HG03520 (cell line): ENCODE measurements around the gene CELF3.
"Not testable (repeated sequence)": the region's sequence is repeated elsewhere in the genome, so short reads cannot be mapped to it uniquely, and the experiment has no call there.

Experiments used
- ATAC-seq: cut with Tn5 transposase; IDR thresholded peaks from one replicate; pipeline ENCODE4 v1.9.1; 2021; ENCODE audit warnings: mild to moderate bottlenecking, moderate library complexity; ENCODE audit not compliant: unreplicated experiment

Gene CELF3

DNA sequence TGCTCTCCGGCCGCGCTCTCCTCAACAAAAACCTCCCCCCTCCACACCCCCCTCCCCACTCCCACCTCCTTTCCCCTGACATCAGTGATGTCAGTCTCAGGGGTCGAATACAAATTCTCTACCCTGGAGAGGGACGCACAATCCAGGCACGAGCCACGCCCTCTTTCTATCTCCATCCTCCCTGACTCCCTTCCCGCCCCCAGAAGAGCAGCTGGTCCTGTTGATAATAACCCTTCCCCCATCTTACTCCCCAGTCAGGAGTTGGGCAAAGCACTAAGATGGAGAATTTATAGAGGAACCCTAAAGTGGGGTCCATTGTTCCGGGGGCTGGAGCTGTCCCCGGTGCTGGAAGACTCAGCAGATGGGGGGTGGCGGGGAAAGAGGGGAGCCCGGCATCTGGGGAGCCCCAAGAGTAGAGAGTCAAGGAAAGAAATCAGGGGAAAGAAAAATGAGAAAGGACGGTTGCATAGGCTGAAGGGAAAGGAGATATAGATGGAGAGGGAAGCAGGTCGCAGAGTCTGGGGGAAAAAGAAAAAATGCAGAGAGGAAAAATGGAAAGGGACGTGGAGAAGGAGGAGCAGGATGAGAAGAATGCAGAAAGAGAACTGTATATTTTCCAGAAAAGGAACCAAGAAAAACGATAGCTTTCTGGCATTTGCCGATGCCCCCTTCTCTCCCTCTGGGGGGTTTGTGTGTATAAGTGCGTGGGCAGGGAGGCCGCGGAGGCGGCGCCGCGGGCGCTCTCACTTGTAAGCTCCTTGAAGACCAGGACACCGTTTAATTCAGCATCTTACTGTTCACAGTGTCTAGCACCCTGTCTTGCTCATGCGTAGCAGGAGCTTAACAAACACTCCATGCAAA is at the start of gene CELF3:
TSS of gene CELF3 (minus strand) at position 33 of the 861 bp plus-strand sequence. CDS start 783 bp downstream, outside the sequence.
- no peak for ATAC-seq

- ATAC-seq = no peak
Measured at GRCh38 chr1:151763990-151764389, 47.4 kb upstream of the CELF3 start.

GRCh38 chr1:151762941-151763921 is 46.6 kb upstream of the CELF3 start, which contains the start of gene MRPL9:
MRPL9 (minus strand) TSS chr1:151763496; CDS start chr1:151763479, 17 bp downstream.
- peak; percentile 88 for ATAC-seq

GRCh38 chr1:151760597-151761385 is 44.2 kb upstream of the CELF3 start:
- ATAC-seq = no peak

GRCh38 chr1:151759241-151759640 is 42.6 kb upstream of the CELF3 start:
- no peak for ATAC-seq

DNA sequence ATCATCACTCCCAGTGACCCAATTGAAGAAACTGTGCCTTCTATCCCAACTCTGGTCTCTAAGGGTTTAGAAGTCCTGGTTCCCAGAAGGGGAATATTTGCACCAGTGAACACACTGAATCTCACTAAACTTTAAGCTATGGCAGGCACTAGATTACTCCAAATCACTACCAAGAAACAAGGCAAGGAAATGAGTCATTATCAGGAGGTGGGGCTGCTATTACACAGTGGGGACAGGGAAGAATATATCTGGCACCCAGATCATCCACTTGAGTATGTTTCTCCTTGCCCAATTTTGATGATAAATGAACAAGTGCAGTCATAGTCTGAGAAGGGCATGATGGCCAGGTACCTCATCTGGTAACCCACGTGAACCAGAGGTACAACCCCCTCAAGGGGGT is 39.7 kb upstream of the CELF3 start:
- no peak for ATAC-seq

GRCh38 chr1:151741516-151741915 is 24.9 kb upstream of the CELF3 start:
- ATAC-seq = no peak

DNA sequence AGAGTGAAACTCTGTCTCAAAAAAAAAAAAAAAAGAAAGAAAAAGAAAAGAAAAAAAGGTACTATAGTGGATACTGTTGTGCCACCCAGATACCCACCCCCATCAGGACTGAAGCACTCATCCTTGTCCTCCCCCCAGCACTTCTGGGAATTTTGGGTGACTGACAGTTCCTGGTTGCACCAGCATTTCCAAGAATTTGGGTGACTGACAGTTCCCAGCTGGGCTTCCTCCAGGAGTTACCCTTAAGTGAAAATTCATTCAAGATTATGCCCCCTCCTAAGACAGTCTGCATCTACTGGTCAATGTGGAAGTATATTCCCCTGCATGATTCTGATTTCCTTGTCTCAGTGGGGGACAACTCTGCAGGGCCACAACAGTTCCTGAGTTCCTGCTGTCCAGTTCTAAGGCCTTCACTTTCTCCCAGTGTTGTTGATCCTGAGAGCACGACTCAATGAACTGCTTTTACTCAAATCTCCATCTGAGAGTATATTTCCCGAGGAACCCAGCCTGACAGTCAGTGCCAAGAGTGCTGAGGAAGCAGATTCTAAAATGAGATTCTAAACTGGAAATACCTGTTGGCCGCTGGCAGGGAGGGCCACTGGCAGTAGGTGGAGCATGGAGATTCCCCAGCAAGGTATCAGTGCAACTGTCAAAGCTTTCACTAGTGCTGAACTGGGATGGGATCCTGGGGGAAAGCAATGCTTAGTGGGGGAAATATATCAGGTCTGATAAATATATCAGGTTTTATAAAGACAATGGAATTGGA is 23.2 kb upstream of the CELF3 start:
- ATAC-seq = no peak

DNA sequence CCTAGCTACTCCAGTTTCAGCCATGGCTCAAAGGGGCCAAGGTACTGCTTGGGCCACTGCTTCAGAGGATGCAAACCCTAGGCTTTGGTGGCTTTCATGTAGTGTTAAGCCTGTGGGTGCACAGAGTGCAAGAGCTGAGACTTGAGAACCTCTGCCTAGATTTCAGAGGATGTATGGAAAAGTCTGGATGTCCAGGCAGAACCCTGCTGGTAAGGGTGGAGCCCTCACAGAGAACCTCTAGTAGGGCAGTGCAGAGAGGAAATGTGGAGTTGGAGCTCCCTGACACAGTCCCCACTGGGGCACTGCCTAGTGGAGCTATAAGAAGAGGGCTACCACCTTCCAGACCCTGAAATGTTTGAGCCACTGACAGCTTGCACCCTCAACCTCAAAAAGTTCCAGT is 20.9 kb upstream of the CELF3 start:
- ATAC-seq = no peak

- ATAC-seq = no peak
Measured at GRCh38 chr1:151737026-151737425, 20.4 kb upstream of the CELF3 start.

GRCh38 chr1:151733995-151734394 is 17.4 kb upstream of the CELF3 start:
- ATAC-seq = not testable (repeated sequence)

- ATAC-seq = no peak
Measured at GRCh38 chr1:151733126-151733525, 16.5 kb upstream of the CELF3 start.

DNA sequence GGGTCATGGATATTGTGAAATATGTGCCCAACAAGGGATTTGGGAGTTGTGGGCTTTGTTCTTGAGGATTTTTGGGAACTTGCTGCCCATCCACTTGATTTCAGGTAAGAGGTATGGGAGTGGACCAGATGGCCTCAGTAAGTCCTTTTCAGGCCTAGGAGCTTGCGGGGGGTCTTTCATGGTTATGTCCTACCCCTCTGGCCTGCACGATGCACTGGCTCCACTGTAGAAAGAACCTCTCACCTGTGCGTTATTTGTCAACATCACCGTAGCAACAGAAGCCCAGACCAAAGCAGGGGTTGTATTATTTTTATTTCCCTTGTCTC is 13.3 kb upstream of the CELF3 start:
- no peak for ATAC-seq

DNA sequence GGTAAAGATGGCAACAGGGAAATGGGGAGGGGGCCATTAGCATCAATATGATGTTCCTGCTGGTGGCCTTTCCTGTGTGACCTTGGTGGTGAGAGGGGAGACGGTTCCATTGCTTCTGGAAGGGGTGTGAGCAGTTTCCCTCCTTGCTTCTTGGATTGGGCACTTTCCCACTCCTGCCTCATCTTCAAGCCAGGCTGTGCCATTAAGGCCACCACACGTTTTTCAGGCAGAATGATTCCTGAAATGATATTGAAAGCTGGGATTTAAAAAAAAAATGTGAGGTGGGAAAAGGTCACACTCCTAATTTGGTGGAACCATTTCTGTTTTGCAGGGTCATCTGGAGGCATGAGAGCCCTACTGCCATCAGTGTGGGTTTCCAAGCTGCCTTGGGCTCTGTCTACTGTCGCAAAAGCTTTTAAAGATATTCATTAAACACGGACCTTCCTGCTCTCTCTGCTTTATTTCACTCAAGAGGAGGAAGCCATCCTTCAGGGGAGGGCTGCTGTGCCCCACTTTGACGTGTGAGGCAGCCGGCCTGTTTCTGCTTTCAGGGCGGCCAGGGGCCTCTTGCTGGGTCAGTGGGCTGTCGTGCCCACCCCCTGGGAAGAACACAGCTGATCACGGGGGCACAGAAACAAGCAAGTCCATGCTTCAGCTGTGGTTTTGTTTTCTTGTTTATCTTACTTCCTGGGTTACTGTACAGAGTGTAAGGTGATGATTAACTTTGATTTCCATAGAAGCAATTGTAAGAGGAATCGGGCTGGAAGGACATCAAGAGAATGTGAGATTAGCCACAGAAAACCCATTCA is 12.8 kb upstream of the CELF3 start:
- ATAC-seq = no peak

GRCh38 chr1:151728151-151729054 is 11.8 kb upstream of the CELF3 start:
- ATAC-seq = no peak

GRCh38 chr1:151723726-151724370 is 7.2 kb upstream of the CELF3 start:
- no peak for ATAC-seq

DNA sequence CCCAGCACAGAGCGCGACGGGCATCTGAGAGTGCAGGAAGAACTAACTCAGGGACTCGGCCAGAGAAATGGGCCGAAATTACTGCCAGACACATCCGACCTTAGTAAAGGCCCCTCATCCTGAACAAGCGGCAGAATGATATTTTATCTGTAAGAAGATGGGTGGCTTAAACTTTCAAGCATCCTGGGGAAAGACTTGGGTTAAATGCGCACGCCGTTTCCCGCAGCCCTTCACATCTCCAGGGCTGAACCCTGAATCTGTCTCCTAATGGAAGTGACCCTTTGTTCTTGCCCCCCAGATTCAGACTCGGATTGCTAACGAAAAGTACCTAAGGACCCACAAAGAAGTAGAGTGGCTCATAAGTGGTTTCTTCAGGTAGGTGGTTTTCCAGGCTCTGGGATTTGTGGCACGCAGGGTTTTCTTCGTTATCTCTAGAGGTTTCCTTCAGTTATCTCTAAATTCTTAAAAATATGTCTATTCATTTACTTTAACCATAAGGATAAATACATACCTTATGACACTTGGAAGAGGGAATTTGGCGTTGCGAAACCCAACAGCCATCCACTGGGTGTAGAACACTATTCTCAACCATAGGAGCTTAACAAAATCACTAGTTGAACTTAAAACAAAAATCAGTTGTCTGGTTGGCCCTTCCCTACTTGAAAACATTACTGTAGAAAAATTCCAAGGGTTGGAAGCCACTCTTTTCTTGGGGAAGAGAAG is 5.3 kb upstream of the CELF3 start:
- ATAC-seq = no peak
